Measurements from ENCODE around the gene IL3.

The IL3 gene

GRCh38 chr5:132057498-132058255 lies 2.8 kb upstream of the IL3 start:
- no peak for DNase-seq

GRCh38 chr5:132058646-132059042 lies 1.8 kb upstream of the IL3 start:
- DNase-seq = no peak

- DNase-seq = no peak
These were observed 1.3 kb upstream of the IL3 start for GRCh38 chr5:132059043-132059695.

GRCh38 chr5:132059696-132060500 lies 557 bp upstream of the IL3 start:
- no peak for DNase-seq

DNA sequence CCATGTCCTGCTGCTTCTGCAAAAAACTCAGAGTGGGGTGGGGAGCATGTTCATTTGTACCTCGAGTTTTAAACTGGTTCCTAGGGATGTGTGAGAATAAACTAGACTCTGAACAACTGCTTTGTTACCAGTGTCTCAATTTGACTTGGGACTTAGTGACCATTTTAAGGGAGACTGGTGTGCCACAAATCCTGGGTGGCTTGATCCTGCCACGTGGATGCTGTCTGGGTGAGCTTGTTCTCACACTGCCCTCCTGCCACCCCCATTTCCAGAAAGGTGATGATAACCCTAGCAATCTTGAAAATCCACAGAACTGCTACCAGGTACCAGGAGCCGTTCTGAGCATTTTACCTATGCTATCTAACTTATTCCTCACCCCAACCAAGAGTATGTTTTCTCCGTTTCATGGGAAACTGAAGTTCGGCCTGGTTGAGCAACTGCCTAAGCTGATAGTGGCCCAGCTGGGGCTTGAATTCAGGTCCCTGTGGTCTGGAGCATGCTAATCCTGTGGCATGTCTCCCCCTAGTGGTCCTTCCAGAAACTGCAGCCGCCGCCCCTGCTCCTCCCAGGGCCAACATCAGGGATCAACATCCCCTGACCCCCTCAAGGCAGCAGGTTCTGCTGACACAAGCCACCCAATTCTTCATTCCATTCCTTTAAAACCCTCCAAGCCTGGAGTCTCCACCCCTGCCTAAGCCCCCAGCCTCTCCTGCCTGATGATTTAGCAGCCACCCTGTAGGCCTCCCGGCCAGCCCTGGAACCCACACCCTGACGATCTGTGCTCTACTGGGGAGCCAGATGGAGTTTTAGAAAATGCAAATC lies 2.8 kb downstream of the IL3 start:
- DNase-seq = peak; percentile 37

DNA sequence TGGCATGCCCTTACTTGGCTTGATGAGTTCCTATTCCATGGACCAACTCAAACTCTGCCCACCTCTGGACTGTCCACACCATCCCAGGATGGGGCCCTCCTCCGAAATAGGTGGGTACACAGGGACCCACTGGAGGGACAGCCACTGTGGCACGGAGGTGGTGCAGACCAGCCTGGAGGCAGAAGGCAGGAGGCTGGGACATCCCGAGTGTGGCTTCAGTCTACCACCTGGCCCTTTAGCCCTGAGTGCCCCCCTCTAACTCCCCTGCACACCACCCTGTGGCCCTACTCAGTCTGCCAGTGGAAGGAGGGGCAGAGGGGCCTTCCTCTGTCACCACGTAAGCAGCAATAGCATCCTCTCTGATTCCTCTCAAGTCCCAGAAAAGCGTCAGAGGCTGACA lies 3.7 kb downstream of the IL3 start:
- no peak for DNase-seq

GRCh38 chr5:132064738-132065331 lies 4.4 kb downstream of the IL3 start:
- DNase-seq = peak; percentile 40

DNA sequence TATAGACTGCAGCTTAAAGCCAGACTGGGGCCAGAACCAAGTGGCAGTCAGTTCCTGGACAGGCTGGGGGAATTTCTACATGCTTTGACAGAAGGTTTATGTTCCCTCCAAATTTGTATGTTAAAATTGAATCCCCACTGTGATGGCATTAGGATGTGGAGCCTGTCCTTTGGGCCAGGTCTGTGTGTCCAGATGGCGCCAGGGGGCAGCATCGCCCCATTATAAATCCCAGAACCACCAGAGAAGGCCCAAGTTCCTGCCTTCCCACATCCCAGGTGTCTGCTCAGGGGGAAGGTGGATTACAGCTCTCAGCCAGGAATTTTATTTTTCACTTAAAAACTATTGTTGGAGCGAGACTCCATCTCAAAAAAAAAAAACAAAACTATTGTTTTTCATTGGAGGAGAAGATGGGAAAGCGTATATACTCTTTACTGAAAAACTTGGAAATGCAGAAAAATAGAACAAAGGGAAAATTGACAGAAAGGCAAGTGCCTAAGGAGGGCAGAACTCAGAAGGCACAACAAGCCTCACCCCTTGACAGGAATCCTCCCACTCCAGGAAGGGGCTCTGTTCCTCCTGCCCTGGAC lies 5.0 kb downstream of the IL3 start:
- DNase-seq = peak; percentile 48

- no peak for DNase-seq
These were observed 5.7 kb downstream of the IL3 start for GRCh38 chr5:132065951-132066701.

DNA sequence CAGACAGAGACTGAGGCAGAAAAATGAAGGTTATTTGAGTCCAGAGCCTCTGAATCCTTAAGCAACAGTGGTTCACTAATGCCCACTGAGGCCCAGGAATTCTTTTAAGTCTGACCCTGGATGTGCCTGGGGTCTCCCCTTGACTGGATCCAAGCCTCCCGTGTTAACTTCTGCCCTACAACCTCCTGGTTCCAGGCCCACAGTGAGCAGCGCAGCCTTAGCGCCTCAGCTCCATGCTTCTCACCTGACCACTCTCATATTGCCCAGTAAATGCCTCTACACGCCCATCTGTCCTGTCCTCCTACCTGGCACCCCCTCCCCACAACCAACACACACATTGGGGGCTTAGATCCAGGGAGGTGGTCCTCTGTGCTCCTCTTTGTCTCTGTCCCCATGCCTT lies 6.4 kb downstream of the IL3 start:
- no peak for DNase-seq

DNA sequence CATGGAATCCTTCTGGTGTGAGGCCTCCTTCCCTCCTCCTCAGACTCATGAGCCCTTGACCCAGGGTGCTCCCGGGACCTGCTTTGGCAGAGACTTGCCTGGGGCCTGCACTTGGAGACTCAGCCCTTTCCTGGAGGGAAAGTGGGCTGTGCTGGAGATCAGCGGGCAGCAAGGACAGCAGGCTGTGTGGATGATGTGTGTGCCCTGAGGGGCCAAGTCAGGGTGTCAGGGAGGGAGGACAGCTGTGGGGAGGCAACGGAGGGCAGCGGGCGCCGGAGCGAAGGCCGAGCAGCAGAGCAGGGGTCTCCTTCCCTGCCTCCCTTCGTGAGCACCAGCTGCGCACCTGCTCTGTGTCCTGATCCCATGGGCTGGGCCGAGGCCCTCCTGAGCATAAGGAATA lies 7.0 kb downstream of the IL3 start:
- DNase-seq = no peak

- DNase-seq = no peak
These were observed 7.7 kb downstream of the IL3 start for GRCh38 chr5:132067941-132068808.

- no peak for DNase-seq
These were observed 9.1 kb downstream of the IL3 start for GRCh38 chr5:132069561-132069960.

GRCh38 chr5:132069994-132070393 lies 9.5 kb downstream of the IL3 start:
- no peak for DNase-seq

DNA sequence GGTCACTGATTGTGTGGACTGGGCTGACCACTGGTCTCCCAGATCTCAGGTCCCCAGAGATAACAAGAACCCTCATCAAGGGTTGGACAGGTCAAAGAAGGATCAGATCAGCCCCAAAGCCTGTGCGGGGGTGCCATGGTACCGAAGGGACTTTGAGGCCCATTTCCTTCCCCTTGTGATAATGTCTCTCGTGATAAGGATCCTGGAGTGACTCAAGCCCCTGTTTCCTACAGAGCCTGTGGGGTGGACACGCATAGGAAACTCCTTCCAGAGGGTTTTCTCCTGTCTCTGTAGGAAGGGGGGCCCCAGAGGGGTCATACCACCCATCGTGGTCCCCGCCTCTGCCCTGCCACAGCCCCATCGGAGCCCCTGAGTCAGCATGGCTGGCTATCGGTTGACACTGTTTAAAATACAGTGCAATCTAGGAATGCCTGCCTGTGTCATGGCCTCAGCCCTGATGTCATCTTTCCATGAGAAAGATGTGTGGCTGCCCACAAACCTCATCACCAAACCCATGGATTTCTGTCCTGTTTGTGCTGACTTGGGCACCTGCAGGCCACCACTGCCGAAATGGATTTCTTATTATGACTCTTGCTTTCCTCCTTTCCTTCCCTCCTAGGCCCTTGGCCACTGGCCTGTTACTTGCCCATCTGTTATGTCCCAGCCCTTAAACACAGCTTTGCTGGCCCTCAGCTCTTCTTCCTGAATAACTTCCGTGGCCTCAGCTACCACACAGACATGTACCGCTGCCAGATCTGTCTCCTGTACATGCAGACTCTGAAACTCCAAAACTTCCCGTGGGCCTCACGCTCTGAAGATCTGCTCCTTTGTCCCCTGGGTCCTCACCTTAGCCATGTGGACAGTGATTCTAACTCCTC lies 10.2 kb downstream of the IL3 start:
- DNase-seq = no peak

GRCh38 chr5:132071338-132071707 lies 10.9 kb downstream of the IL3 start:
- no peak for DNase-seq

DNA sequence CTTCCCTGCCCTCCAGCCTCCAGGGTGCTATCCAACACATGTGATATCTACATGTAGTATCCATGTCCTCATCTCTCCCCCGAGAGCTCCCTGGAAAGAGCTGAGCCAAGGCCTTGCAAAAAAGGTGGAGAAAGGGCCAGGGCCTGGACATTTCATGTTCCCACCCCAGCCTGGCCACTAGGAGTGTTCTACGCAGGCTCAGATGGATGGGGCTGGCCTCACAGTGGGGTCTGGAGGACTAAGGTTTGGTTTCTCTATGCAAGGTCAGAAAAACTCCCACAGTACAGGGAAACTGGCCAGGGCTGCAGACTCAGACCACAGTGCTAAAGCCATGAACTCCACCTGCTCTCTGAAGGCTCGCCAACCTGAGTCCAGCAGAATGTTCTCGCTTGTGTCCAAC lies 11.6 kb downstream of the IL3 start:
- DNase-seq = no peak

- DNase-seq = no peak
These were observed 12.1 kb downstream of the IL3 start for GRCh38 chr5:132072528-132072927.

DNA sequence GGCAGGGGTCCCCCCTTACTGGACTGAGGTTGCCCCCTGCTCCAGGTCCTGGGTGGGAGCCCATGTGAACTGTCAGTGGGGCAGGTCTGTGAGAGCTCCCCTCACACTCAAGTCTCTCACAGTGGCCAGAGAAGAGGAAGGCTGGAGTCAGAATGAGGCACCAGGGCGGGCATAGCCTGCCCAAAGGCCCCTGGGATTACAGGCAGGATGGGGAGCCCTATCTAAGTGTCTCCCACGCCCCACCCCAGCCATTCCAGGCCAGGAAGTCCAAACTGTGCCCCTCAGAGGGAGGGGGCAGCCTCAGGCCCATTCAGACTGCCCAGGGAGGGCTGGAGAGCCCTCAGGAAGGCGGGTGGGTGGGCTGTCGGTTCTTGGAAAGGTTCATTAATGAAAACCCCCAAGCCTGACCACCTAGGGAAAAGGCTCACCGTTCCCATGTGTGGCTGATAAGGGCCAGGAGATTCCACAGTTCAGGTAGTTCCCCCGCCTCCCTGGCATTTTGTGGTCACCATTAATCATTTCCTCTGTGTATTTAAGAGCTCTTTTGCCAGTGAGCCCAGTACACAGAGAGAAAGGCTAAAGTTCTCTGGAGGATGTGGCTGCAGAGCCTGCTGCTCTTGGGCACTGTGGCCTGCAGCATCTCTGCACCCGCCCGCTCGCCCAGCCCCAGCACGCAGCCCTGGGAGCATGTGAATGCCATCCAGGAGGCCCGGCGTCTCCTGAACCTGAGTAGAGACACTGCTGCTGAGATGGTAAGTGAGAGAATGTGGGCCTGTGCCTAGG lies 13.0 kb downstream of the IL3 start, which contains the start of gene CSF2:
Gene CSF2, plus strand, starts transcription at position 559 of the 783 bp plus-strand sequence. Its CDS starts 35 bp downstream, at position 594.
- DNase-seq = no peak

Data from NCI-H146 (cell line).